Measurements from ENCODE around the gene ACAD9. TPM values are rescaled to one million over a fixed set of nuclear protein-coding genes. Genes with fewer than 3 reads are reported as not detected.

The ACAD9 gene
- total and polyA plus RNA-seq, 10 of the 15 experiments (the other 5 are each of a cell fraction or from before 2014, with no cell fraction given): 12.7 to 63.1 (median 43.7) TPM

DNA sequence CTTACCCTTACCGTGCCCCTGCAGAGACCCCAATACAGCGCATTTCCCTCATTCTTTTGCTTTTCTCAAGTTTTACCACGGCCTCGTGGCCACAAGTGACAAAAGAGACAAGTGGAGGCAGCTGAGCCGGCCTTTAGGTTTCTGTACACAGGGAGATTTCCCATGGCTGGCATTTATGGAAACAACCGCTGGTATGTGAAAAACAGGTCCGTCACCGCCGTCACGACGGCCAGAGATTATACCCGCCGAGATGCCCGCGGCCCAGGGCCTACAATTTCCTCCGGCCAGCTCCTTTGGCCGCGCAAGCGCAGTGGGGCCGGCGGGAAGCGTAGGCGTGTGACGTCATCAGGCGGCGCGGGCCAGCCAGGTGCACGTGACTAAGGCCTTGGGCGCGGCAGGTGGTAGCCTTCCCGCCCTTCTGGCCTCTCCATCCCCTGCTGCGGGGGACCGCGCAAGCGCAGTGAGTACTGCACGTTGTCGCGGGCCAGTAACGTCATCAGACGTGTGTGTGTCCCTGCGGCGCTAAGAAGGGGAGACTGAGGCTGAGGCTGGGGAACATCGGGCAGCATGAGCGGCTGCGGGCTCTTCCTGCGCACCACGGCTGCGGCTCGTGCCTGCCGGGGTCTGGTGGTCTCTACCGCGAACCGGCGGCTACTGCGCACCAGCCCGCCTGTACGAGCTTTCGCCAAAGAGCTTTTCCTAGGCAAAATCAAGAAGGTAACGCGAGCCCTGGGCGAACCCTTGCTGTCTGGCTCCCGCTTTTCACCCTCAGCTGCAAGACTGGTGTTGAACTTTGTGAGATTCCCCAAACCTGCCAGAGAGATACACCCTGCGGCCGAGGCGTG is at the start of gene ACAD9 (continued):
- TF ChIP-seq, protein P1, sequence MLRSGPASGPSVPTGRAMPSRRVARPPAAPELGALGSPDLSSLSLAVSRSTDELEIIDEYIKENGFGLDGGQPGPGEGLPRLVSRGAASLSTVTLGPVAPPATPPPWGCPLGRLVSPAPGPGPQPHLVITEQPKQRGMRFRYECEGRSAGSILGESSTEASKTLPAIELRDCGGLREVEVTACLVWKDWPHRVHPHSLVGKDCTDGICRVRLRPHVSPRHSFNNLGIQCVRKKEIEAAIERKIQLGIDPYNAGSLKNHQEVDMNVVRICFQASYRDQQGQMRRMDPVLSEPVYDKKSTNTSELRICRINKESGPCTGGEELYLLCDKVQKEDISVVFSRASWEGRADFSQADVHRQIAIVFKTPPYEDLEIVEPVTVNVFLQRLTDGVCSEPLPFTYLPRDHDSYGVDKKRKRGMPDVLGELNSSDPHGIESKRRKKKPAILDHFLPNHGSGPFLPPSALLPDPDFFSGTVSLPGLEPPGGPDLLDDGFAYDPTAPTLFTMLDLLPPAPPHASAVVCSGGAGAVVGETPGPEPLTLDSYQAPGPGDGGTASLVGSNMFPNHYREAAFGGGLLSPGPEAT (IDR thresholded peaks at IDR 0.05; ENCODE audit: low read depth): peak; percentile 63; the same call in 1 of the 2 replicates
- TF ChIP-seq JUNB (IDR thresholded peaks at IDR 0.05) (no peak), SIN3A (IDR thresholded peaks at IDR 0.05; ENCODE audit: low read depth, low read length) (peak; percentile 79; the same call in 1 of the 2 replicates), IRF4 (IDR thresholded peaks at IDR 0.05; ENCODE audit: low read depth, low read length) (peak; percentile 50; the same call in 1 of the 2 replicates), STAT1 (conservative IDR thresholded peaks at IDR 0.05) (peak; percentile 30; the same call in 1 of the 2 replicates), USF2 (IDR thresholded peaks at IDR 0.05; ENCODE audit: borderline replicate concordance, low read depth, low read length) (peak; percentile 95), RFX5 (IDR thresholded peaks at IDR 0.05; ENCODE audit: low read depth, low read length) (peak; percentile 71), TCF12 (IDR thresholded peaks at IDR 0.05; ENCODE audit: low read depth, low read length) (peak; percentile 86), NRF1 (conservative IDR thresholded peaks at IDR 0.05; ENCODE audit: low read depth, low read length) (peak; percentile 73), SRF (IDR thresholded peaks at IDR 0.05; ENCODE audit: low read depth in 2 of 2, low read length in 2 of 2) (no peak), SMC3 (IDR thresholded peaks at IDR 0.05; ENCODE audit: borderline replicate concordance, low read length) (no peak), POLR2AphosphoS2 (IDR thresholded peaks at IDR 0.05; ENCODE audit: low read depth, low read length) (peak; percentile 84; the same call in 1 of the 2 replicates), SUZ12 (IDR thresholded peaks at IDR 0.05; ENCODE audit: unreplicated experiment) (no peak), NR2C2 (IDR thresholded peaks at IDR 0.05; ENCODE audit: borderline replicate concordance, control insufficient read depth, insufficient read length, low read depth) (no peak), JUND (IDR thresholded peaks at IDR 0.05; ENCODE audit: low read depth, low read length) (peak; percentile 70; the same call in 1 of the 2 replicates), KLF5 (IDR thresholded peaks at IDR 0.05; ENCODE audit: partially characterized antibody) (no peak)
- TF ChIP-seq, protein P2, sequence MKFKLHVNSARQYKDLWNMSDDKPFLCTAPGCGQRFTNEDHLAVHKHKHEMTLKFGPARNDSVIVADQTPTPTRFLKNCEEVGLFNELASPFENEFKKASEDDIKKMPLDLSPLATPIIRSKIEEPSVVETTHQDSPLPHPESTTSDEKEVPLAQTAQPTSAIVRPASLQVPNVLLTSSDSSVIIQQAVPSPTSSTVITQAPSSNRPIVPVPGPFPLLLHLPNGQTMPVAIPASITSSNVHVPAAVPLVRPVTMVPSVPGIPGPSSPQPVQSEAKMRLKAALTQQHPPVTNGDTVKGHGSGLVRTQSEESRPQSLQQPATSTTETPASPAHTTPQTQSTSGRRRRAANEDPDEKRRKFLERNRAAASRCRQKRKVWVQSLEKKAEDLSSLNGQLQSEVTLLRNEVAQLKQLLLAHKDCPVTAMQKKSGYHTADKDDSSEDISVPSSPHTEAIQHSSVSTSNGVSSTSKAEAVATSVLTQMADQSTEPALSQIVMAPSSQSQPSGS (IDR thresholded peaks at IDR 0.05; ENCODE audit: low read length): no peak; the same call in 1 of the 2 replicates
- TF ChIP-seq, protein P3, sequence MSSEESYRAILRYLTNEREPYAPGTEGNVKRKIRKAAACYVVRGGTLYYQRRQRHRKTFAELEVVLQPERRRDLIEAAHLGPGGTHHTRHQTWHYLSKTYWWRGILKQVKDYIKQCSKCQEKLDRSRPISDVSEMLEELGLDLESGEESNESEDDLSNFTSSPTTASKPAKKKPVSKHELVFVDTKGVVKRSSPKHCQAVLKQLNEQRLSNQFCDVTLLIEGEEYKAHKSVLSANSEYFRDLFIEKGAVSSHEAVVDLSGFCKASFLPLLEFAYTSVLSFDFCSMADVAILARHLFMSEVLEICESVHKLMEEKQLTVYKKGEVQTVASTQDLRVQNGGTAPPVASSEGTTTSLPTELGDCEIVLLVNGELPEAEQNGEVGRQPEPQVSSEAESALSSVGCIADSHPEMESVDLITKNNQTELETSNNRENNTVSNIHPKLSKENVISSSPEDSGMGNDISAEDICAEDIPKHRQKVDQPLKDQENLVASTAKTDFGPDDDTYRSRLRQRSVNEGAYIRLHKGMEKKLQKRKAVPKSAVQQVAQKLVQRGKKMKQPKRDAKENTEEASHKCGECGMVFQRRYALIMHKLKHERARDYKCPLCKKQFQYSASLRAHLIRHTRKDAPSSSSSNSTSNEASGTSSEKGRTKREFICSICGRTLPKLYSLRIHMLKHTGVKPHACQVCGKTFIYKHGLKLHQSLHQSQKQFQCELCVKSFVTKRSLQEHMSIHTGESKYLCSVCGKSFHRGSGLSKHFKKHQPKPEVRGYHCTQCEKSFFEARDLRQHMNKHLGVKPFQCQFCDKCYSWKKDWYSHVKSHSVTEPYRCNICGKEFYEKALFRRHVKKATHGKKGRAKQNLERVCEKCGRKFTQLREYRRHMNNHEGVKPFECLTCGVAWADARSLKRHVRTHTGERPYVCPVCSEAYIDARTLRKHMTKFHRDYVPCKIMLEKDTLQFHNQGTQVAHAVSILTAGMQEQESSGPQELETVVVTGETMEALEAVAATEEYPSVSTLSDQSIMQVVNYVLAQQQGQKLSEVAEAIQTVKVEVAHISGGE (CRISPR knock-in tag; IDR thresholded peaks at IDR 0.05): peak; percentile 47; the same call in 1 of the 2 replicates

Measured in GM12878 (cell line).